ENCODE measurements around the gene UBE2J2.

UBE2J2 gene

GRCh38 chr1:1225913-1226312 is 47.7 kb downstream of the UBE2J2 start:
- ATAC-seq = no peak

- no peak for ATAC-seq
These were observed 48.3 kb downstream of the UBE2J2 start for GRCh38 chr1:1225238-1225845.

GRCh38 chr1:1223891-1224290 is 49.8 kb downstream of the UBE2J2 start:
- no peak for ATAC-seq

- ATAC-seq = no peak
These were observed 50.3 kb downstream of the UBE2J2 start for GRCh38 chr1:1223321-1223720.

GRCh38 chr1:1222575-1223225 is 51.0 kb downstream of the UBE2J2 start:
- ATAC-seq = no peak

GRCh38 chr1:1221887-1222574 is 51.6 kb downstream of the UBE2J2 start:
- no peak for ATAC-seq

GRCh38 chr1:1220197-1220596 is 53.5 kb downstream of the UBE2J2 start:
- ATAC-seq = no peak

- peak; percentile 31 to 46 for ATAC-seq
These were observed 54.3 kb downstream of the UBE2J2 start for GRCh38 chr1:1219341-1219740.

- no peak for ATAC-seq
These were observed 55.0 kb downstream of the UBE2J2 start for GRCh38 chr1:1218524-1219200.

GRCh38 chr1:1217621-1218523 is 55.8 kb downstream of the UBE2J2 start:
- no peak for ATAC-seq

- peak; percentile 23 to 39 for ATAC-seq
These were observed 56.7 kb downstream of the UBE2J2 start for GRCh38 chr1:1216770-1217620.

- ATAC-seq = no peak
These were observed 57.6 kb downstream of the UBE2J2 start for GRCh38 chr1:1215881-1216605.

- no peak for ATAC-seq
These were observed 58.5 kb downstream of the UBE2J2 start for GRCh38 chr1:1215080-1215676.

GRCh38 chr1:1213345-1214265 is 60.0 kb downstream of the UBE2J2 start, which contains the start of gene TNFRSF4:
Gene TNFRSF4, minus strand, starts transcription at chr1:1214153. Its CDS starts 26 bp downstream, at chr1:1214127.
- peak; percentile 27 to 31 for ATAC-seq

GRCh38 chr1:1212780-1213344 is 60.8 kb downstream of the UBE2J2 start:
- ATAC-seq = no peak

- ATAC-seq = no peak
These were observed 61.9 kb downstream of the UBE2J2 start for GRCh38 chr1:1211541-1212441.

GRCh38 chr1:1210726-1211540 is 62.7 kb downstream of the UBE2J2 start:
- no peak for ATAC-seq
